Measurements from ENCODE around the gene SLC4A1. TPM values are rescaled to one million over a fixed set of nuclear protein-coding genes. Genes with fewer than 3 reads are reported as not detected.

The SLC4A1 gene
- polyA plus RNA-seq, 1 donor (not counting 4 experiments of a cell fraction or from before 2014, with no cell fraction given), result not detected

DNA sequence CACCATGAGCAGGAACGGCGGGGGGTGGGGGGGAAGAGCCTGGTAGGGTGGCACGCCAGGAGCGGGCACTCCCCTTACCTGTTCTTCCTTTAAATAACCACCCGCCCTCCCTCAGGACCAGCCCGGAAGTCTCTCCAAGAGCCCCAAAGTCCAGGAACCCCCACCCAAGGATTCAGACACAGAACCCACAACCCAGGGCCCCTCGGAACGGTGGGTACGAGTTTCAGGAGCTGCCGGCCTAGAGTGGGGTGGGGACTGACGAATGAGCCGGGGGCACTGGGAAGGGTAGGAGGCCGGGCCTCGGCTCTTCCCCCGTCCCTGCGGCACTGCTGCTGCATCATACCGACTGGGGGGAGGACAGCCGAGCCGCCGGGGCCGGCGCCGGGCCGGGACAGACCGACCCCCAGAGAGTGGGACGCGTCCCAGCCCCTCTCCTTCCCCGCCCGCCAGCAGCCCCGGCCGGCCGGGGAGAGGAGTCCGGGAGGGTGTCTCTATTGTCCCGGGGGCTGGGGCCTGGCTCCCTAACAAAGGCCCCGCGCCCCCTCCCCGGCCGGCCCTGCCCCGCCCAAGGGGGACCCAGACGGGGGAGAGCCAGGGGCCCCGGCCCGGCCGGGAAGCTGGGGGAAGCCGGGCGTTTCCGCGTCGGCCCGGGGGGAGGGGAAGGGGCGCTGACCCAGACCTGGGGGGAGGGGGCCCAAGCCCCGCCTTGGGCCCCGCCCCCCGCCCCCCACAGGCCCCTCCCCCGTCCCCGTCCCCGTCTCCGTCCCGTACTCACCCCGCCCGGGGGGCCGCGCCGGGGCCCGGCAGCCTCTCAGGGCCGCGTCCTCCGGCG, 69.0 kb downstream of the SLC4A1 start:
- no peaks in the 10 kb centered on the region for H3K27me3 ChIP-seq (ENCODE audit: control insufficient read depth, extremely low read depth, insufficient read depth, low read length)
- H3K9me1 ChIP-seq (ENCODE audit: control insufficient read depth, extremely low read depth, insufficient read depth, low read length), result peaks cover 2% of the 10 kb centered on the region
- H3K36me3 ChIP-seq (ENCODE audit: control insufficient read depth in 2 of 2, extremely low read depth in 1 of 2, insufficient read depth in 2 of 2, low read length in 2 of 2), result peaks cover 22 to 24% of the 10 kb centered on the region in 2 experiments
- peak overlapping the region; percentile 85 for H3K27ac ChIP-seq (ENCODE audit: control insufficient read depth, insufficient read depth, low read length)
- H4K20me1 ChIP-seq (ENCODE audit: control insufficient read depth, extremely low read depth, insufficient read depth, low read length), result no peaks in the 10 kb centered on the region
- H3K9ac ChIP-seq (ENCODE audit: control insufficient read depth, extremely low read depth, insufficient read depth, low read length), result peak overlapping the region; percentile 90
- dilution Hi-C loops (cut with MboI; ENCODE audit: extremely low pct_ligation_motif_present, low sequenced_read_pairs), result no loop called here
- peaks cover 25% of the 10 kb centered on the region for H3K79me2 ChIP-seq (ENCODE audit: control insufficient read depth, insufficient read depth, low read length)
- H2AFZ ChIP-seq (ENCODE audit: control insufficient read depth, low read length), result no peak overlapping the region
- H3K4me3 ChIP-seq (ENCODE audit: control insufficient read depth in 2 of 3, extremely low read depth in 1 of 3, insufficient read depth in 2 of 3, low read depth in 1 of 3, low read length in 3 of 3), result peak overlapping the region; percentile 79 to 85 (median 83)
- DNase-seq (ENCODE audit: low read depth, low spot score) (no peak), FAIRE-seq (no peak)
- TF ChIP-seq EZH2 (IDR thresholded peaks at IDR 0.05; ENCODE audit: low read length), result no peak
- TF ChIP-seq, protein P1, sequence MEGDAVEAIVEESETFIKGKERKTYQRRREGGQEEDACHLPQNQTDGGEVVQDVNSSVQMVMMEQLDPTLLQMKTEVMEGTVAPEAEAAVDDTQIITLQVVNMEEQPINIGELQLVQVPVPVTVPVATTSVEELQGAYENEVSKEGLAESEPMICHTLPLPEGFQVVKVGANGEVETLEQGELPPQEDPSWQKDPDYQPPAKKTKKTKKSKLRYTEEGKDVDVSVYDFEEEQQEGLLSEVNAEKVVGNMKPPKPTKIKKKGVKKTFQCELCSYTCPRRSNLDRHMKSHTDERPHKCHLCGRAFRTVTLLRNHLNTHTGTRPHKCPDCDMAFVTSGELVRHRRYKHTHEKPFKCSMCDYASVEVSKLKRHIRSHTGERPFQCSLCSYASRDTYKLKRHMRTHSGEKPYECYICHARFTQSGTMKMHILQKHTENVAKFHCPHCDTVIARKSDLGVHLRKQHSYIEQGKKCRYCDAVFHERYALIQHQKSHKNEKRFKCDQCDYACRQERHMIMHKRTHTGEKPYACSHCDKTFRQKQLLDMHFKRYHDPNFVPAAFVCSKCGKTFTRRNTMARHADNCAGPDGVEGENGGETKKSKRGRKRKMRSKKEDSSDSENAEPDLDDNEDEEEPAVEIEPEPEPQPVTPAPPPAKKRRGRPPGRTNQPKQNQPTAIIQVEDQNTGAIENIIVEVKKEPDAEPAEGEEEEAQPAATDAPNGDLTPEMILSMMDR (optimal IDR thresholded peaks at IDR 0.05 in 1 of 3, IDR thresholded peaks at IDR 0.05 in 1 of 3, conservative IDR thresholded peaks at IDR 0.05 in 1 of 3; ENCODE audit: extremely low read depth in 1 of 3, insufficient read depth in 2 of 3, low read length in 3 of 3), result no peak
- H3K4me1 ChIP-seq (ENCODE audit: control insufficient read depth, extremely low read depth, insufficient read depth, low read length), result peaks cover 26% of the 10 kb centered on the region
- peak overlapping the region; percentile 94 for H3K4me2 ChIP-seq (ENCODE audit: control insufficient read depth, extremely low read depth, insufficient read depth, low read depth, low read length)
- H3K9me3 ChIP-seq (ENCODE audit: control insufficient read depth, low read depth, low read length), result no peaks in the 10 kb centered on the region

Small RNA genes within 50 kb of the gene (small RNA-seq; reads per million reads assigned to genes)
- gene MIR6782 (ENCODE audit: insufficient read length in 3 of 3, low read depth in 3 of 3, low replicate concordance in 1 of 3) (0 to 0.25 (median 0) reads per million in 3 experiments), gene RF00012 (ENCODE audit: insufficient read length in 3 of 3, low read depth in 3 of 3, low replicate concordance in 1 of 3) (0 reads per million in 3 experiments), gene RN7SL507P (ENCODE audit: insufficient read length in 3 of 3, low read depth in 3 of 3, low replicate concordance in 1 of 3) (0 to 4.7 (median 0) reads per million in 3 experiments), gene RNU6-453P (ENCODE audit: insufficient read length in 3 of 3, low read depth in 3 of 3, low replicate concordance in 1 of 3) (0 to 0.67 (median 0) reads per million in 3 experiments)

Other genes with a start within 250 kb of the SLC4A1 start
- gene LSM12, start 201.5 kb downstream of the SLC4A1 start, polyA plus RNA-seq, result 40.1 to 74.3 TPM (median 49.5 TPM) in 3 replicates
- 28.0 to 44.2 TPM (median 37.9 TPM) in 3 replicates for gene G6PC3, start 197.4 kb downstream of the SLC4A1 start, polyA plus RNA-seq
- 3.0 to 11.1 TPM (median 4.5 TPM) in 3 replicates for gene HDAC5, start 144.5 kb downstream of the SLC4A1 start, polyA plus RNA-seq
- 1.3 to 4.5 TPM (median 3.4 TPM) in 3 replicates for gene HROB, start 126.2 kb downstream of the SLC4A1 start, polyA plus RNA-seq
- not detected in 3 replicates for gene ASB16, start 97.4 kb downstream of the SLC4A1 start, polyA plus RNA-seq
- 25.5 to 38.5 TPM (median 27.1 TPM) in 3 replicates for gene TMUB2, start 81.2 kb downstream of the SLC4A1 start, polyA plus RNA-seq
- gene ATXN7L3, start 68.3 kb downstream of the SLC4A1 start, polyA plus RNA-seq, result 29.3 to 33.8 TPM (median 32.8 TPM) in 3 replicates
- 14.7 to 23.0 TPM (median 20.5 TPM) in 3 replicates for gene UBTF, start 48.5 kb downstream of the SLC4A1 start, polyA plus RNA-seq
- 1.1 to 3.7 TPM (median 1.6 TPM) in 3 replicates for gene RUNDC3A, start 40.5 kb upstream of the SLC4A1 start, polyA plus RNA-seq
- 108 to 170 TPM (median 149 TPM) in 3 replicates for gene SLC25A39, start 56.7 kb upstream of the SLC4A1 start, polyA plus RNA-seq
- 179 to 316 TPM (median 274 TPM) in 3 replicates for gene GRN, start 77.2 kb upstream of the SLC4A1 start, polyA plus RNA-seq
- 0.35 to 0.95 TPM (median 0.37 TPM) in 3 replicates for gene FAM171A2, start 95.7 kb upstream of the SLC4A1 start, polyA plus RNA-seq
- gene ITGA2B, start 121.5 kb upstream of the SLC4A1 start, polyA plus RNA-seq, result 0.06 TPM in 1 of 3 replicates, not detected in the others
- 11.4 to 15.1 TPM (median 13.4 TPM) in 3 replicates for gene GPATCH8, start 235.3 kb upstream of the SLC4A1 start, polyA plus RNA-seq

All from keratinocyte (primary cell).